ENCODE data around the gene KLK14. TPM values are rescaled to one million over a fixed set of nuclear protein-coding genes. Genes with fewer than 3 reads are reported as not detected.

KLK14 gene
- total and polyA plus RNA-seq, 2 of the 8 experiments (the other 6 are each of a cell fraction or from before 2014, with no cell fraction given), result 0.09 to 1.2 TPM

DNA sequence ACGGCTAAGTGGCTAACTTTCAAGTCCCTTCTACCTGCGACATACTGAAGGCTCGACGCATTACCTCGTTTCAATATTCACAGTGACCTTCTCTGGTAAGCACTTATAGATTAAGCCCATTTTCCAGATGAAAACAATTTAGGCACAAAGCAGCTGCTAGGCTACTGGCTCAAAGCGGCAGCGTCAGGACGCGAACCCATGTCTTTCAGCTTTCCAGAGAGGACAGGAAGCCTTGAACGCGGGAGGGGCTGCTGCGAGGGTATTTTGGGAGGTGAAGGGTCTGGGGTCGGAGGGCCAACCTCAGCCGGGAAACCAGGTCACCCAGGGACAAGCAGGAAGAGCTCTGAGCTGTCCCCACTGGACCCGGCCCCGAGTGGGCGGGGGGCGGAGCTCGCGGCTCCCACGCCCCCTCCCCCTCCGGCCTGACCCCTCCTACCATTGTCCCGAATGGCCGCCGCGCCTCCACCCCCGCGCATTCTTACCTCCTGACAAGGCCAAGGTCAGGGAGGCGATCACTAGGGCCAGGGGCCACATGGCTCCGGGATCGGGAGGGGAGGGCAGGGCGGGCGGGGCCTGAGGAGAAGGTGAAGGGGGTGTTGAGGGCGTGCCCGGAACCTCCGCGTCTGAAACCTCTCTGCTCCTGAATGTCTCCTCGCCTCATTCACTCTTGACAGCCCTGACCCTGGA, 18.0 kb downstream of the KLK14 start, which contains the start of gene KLK13:
Gene KLK13, minus strand, starts transcription at position 559 of the 687 bp plus-strand sequence. Its CDS starts 25 bp downstream, at position 534.
- Histone ChIP-seq H2BK12ac (ENCODE audit: low read depth, low read length) (peak within 1 kb of the TSS; percentile 87; the same call in 1 of the 2 replicates), H3K4me3 (ENCODE audit: extremely low read depth in 1 of 4, insufficient read depth in 2 of 4, low read depth in 3 of 4, low read length in 4 of 4) (peak within 1 kb of the TSS; percentile 55 to 64 (median 62)), H3K18ac (ENCODE audit: extremely low read depth, low read length) (peak within 1 kb of the TSS; percentile 90), H3K4me1 (replicated peaks in 1 of 4; ENCODE audit: control insufficient read depth in 3 of 4, insufficient read depth in 4 of 4, low read length in 3 of 4) (peaks cover 0 to 9% (median 1%) of the 10 kb centered on the region in 4 experiments; a peak in 4 of 7 replicates), H3K4me2 (ENCODE audit: insufficient read depth in 1 of 2, low read depth in 2 of 2, low read length in 2 of 2) (peak within 1 kb of the TSS; percentile 85 to 87), H3K4ac (replicated peaks; ENCODE audit: insufficient read length, low read depth, low read length) (no peak within 1 kb of the TSS), H2BK120ac (replicated peaks; ENCODE audit: low read depth, low read length) (peak within 1 kb of the TSS; percentile 35), H2AK5ac (ENCODE audit: low read depth, low read length) (no peak within 1 kb of the TSS), H3K9ac (replicated peaks in 1 of 4; ENCODE audit: extremely low read depth in 1 of 4, low read depth in 3 of 4, low read length in 3 of 4) (0 out of 7 replicates have a peak within 1 kb of the TSS, but pooled peaks of 1 of the 4 experiments have one; percentile 9), H3K27me3 (replicated peaks in 1 of 4; ENCODE audit: control insufficient read depth in 3 of 4, extremely low read depth in 1 of 4, insufficient read depth in 3 of 4, low read length in 3 of 4) (no peaks in the 10 kb centered on the region; a peak in 2 of 7 replicates), H4K91ac (replicated peaks; ENCODE audit: insufficient read length, low read length) (peak within 1 kb of the TSS; percentile 25), H4K20me1 (replicated peaks in 1 of 2; ENCODE audit: control insufficient read depth in 1 of 2, insufficient read depth in 2 of 2, low read length in 2 of 2) (no peaks in the 10 kb centered on the region), H3K56ac (replicated peaks; ENCODE audit: insufficient read length, low read depth, low read length) (no peak within 1 kb of the TSS), H3K14ac (ENCODE audit: insufficient read length) (no peak within 1 kb of the TSS), H2BK5ac (ENCODE audit: low read depth, low read length) (peak within 1 kb of the TSS; percentile 81; the same call in 1 of the 2 replicates), H4K8ac (ENCODE audit: extremely low read depth, insufficient read depth, low read length) (peak within 1 kb of the TSS; percentile 46), H3K9me3 (ENCODE audit: insufficient read depth in 2 of 2, low read depth in 1 of 2, low read length in 1 of 2) (no peaks in the 10 kb centered on the region; a peak in 1 of 4 replicates), H2BK20ac (ENCODE audit: low read length) (peak within 1 kb of the TSS; percentile 18; the same call in 1 of the 2 replicates), H3K27ac (ENCODE audit: low read depth, low read length) (no peak within 1 kb of the TSS), H4K5ac (ENCODE audit: insufficient read length, low read depth, low read length) (peak within 1 kb of the TSS; percentile 16), H3K79me2 (ENCODE audit: control insufficient read depth in 1 of 2, insufficient read depth in 2 of 2, low read length in 2 of 2) (no peaks in the 10 kb centered on the region), H3K23me2 (ENCODE audit: low read depth, low read length) (peaks cover 15% of the 10 kb centered on the region; the same call in 1 of the 2 replicates), H2BK15ac (ENCODE audit: low read length) (peak within 1 kb of the TSS; percentile 16; the same call in 1 of the 2 replicates), H3K36me3 (ENCODE audit: control insufficient read depth in 2 of 4, insufficient read depth in 4 of 4, low read length in 3 of 4) (no peaks in the 10 kb centered on the region), H3K79me1 (ENCODE audit: low read depth, low read length) (no peaks in the 10 kb centered on the region), H3K23ac (ENCODE audit: insufficient read length) (no peak within 1 kb of the TSS), H2AFZ (ENCODE audit: low read length) (peak within 1 kb of the TSS; percentile 95; the same call in 1 of the 2 replicates)
- 34% methylated on average over 18 of the region's 38 CpGs; no CpG with 5 or more reads in 1 of the 2 experiments for WGBS, 2 experiments (ENCODE audit: extremely low coverage in 1 of 2, insufficient coverage in 1 of 2, insufficient read length in 1 of 2, insufficient replicate concordance in 2 of 2, low coverage in 1 of 2, low lambda C conversion rate in 2 of 2, missing lambda C conversion rate in 1 of 2)
- TF ChIP-seq KDM1A (IDR thresholded peaks at IDR 0.05; ENCODE audit: borderline replicate concordance, low read length) (peak; percentile 77; the same call in 1 of the 2 replicates), TAF1 (IDR thresholded peaks at IDR 0.05; ENCODE audit: low read depth, low read length) (no peak), RXRA (IDR thresholded peaks at IDR 0.05; ENCODE audit: insufficient read depth, low read depth, low read length) (no peak), BACH1 (IDR thresholded peaks at IDR 0.05; ENCODE audit: low read length) (peak; percentile 54; the same call in 1 of the 2 replicates), POLR2A (IDR thresholded peaks at IDR 0.05; ENCODE audit: control extremely low read depth in 1 of 2, low read depth in 2 of 2, low read length in 2 of 2) (no peak), EGR1 (IDR thresholded peaks at IDR 0.05; ENCODE audit: borderline replicate concordance, low read depth, low read length) (peak; percentile 92)
- TF ChIP-seq, protein P1, sequence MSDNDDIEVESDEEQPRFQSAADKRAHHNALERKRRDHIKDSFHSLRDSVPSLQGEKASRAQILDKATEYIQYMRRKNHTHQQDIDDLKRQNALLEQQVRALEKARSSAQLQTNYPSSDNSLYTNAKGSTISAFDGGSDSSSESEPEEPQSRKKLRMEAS (IDR thresholded peaks at IDR 0.05), result peak; percentile 57
- POLR2A ChIA-PET (ENCODE audit: partially characterized antibody), result interaction anchor here (0.6 to 1.8 kb wide), 5 partner anchors 11 to 48 kb away, joined by 3 to 7 read pairs (median 4); no protein-coding TSS in a partner anchor
- CTCF ChIA-PET (ENCODE audit: partially characterized antibody), result interaction anchor here (1.1 to 2.3 kb wide), 5 partner anchors 31 to 159 kb away, joined by 3 to 13 read pairs (median 3); no protein-coding TSS in a partner anchor
- DNase-seq (ENCODE audit: low read depth in 1 of 2, low spot score in 2 of 2) (peak; percentile 50 to 69), FAIRE-seq (no peak)
